Activated CD8-positive, alpha-beta T cell treated with anti-CD3 and anti-CD28 coated beads, Interleukin-2, amount 10 ng/mL, durations not matched to agents 7 days and 5 days (primary cell): ENCODE results near the gene GNG13. TPM values are rescaled to one million over a fixed set of nuclear protein-coding genes. Genes with fewer than 3 reads are reported as not detected.
"Not testable (repeated sequence)": the region's sequence is repeated elsewhere in the genome, so short reads cannot be mapped to it uniquely, and the experiment has no call there.

ENCODE experiments used
- ATAC-seq: fragments of 150-1000 bp; cut with Tn5 transposase; one replicate; pipeline ENCODE4 v1.10.0; 2021; ENCODE audit warnings: moderate library complexity
- CTCF ChIA-PET: fragments of 350-600 bp; sonication (Branson Sonifier 250); formaldehyde crosslinking; loops from one replicate; lab custom pipeline; 2021; ENCODE audit warnings: antibody characterized with exemption; lab: Charles Lee
- POLR2A ChIA-PET: fragments of 350-600 bp; sonication (Branson Sonifier 250); formaldehyde crosslinking; loops from one replicate; lab custom pipeline; 2021; ENCODE audit warnings: antibody characterized with exemption; lab: Charles Lee
- DNase-seq: peaks from one replicate; pipeline ENCODE4 v3.0.0-alpha.2; 2020
- H3K27ac Mint-ChIP-seq: one replicate; pipeline ENCODE4 v1.8.0; 2021; ENCODE audit warnings: mild to moderate bottlenecking, mixed read lengths
- H3K27me3 Mint-ChIP-seq: one replicate; pipeline ENCODE4 v1.8.0; 2021; ENCODE audit warnings: low read depth, mixed read lengths
- H3K36me3 Mint-ChIP-seq: one replicate; pipeline ENCODE4 v1.8.0; 2021; ENCODE audit warnings: low read depth, mixed read lengths
- H3K4me1 Mint-ChIP-seq: one replicate; pipeline ENCODE4 v1.8.0; 2021; ENCODE audit warnings: low read depth, mixed read lengths
- H3K4me3 Mint-ChIP-seq: one replicate; pipeline ENCODE4 v1.8.0; 2021; ENCODE audit warnings: mild to moderate bottlenecking, mixed read lengths
- H3K9me3 Mint-ChIP-seq: one replicate; pipeline ENCODE4 v1.8.0; 2022; ENCODE audit warnings: mixed read lengths; ENCODE audit not compliant: insufficient read depth
- total RNA-seq, 2 experiments: library from RNA; stranded (reverse); gene quantifications; one replicate each; pipeline ENCODE4 v1.2.3, GENCODE V29; 2021

The GNG13 gene
- total RNA-seq, 2 experiments from 2014 or later, result not detected

DNA sequence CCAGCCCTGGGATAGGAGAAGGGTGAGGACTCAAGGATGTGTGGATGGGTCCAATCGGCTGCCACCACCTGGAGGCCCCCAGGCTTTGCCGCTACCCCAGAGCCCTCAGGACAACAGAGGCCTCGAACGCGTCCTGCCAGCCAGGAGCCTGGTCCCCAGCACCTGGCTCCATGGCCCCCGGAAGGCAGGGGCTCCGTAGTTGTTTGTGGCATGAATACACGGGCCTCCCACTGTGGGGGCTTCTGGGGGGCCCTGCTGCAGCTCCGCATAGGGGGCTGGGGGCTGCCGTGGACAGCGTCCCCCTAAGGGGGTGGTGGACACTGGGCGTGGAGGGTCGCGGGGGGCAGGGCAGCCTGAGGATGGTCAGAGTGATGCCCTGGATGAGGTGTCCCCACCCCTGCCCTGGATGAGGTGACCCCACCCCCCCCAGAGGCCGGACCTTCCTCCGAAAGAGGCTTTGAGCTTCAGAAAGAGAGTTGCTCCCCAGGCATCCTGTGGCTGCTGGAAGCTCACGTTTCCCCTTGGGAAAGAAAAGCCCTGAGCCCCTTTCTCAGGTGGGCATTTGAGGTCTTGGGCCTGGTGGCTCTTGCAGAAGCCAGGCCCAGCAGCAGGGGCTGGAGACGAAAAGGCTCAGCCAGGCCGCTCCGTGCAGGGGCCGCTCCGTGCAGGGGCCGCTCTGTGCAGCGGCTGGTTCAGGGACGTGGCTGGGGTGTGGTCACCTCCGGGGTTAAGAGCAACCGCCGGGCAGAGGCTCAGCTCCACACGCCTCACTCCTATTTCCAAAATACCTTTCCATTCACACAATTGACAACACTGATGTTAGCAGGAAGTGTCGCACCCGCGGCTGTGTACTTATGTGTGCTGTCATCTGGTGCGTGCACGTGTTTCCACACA is 40.3 kb upstream of the GNG13 start:
- Mint-ChIP-seq H3K9me3 (peaks cover 5% of the 10 kb centered on the region), H3K4me3 (no peak overlapping the region), H3K4me1 (no peaks in the 10 kb centered on the region), H3K27ac (no peak overlapping the region), H3K27me3 (no peaks in the 10 kb centered on the region), H3K36me3 (no peaks in the 10 kb centered on the region)
- ChIA-PET POLR2A (no interaction called here), CTCF (no interaction called here)
- no peak for DNase-seq
- no peak for ATAC-seq

- ChIA-PET CTCF (no interaction called here), POLR2A (no interaction called here)
- DNase-seq (no peak), ATAC-seq (no peak)
- H3K36me3 Mint-ChIP-seq, result no peaks in the 10 kb centered on the region
- no peak overlapping the region for H3K27ac Mint-ChIP-seq
- H3K4me3 Mint-ChIP-seq, result no peak overlapping the region
- peaks cover 9% of the 10 kb centered on the region for H3K9me3 Mint-ChIP-seq
- no peaks in the 10 kb centered on the region for H3K27me3 Mint-ChIP-seq
- H3K4me1 Mint-ChIP-seq, result no peaks in the 10 kb centered on the region
These were observed 39.3 kb upstream of the GNG13 start for GRCh38 chr16:839643-840408.

DNA sequence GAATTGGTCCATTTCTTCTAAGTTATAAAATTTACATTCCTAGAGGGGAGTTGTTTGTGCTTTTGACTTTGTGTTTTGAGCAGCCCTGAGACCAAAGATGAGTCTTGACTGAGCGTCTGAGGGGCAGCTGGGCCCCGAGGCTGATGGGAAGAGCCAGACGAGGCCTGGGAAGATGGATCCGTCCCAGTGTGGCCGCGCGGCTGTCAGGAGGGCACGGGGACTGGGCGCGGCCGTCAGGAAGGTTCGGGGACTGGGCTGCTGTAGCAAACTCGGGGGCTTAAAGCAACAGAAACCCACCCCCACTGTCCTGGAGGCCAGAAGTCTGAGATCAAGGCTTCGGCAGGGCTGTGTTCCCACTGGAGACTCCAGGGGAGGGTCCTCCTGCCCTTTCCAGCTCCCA is 38.2 kb upstream of the GNG13 start:
- no peaks in the 10 kb centered on the region for H3K4me1 Mint-ChIP-seq
- CTCF ChIA-PET, result no interaction called here

DNA sequence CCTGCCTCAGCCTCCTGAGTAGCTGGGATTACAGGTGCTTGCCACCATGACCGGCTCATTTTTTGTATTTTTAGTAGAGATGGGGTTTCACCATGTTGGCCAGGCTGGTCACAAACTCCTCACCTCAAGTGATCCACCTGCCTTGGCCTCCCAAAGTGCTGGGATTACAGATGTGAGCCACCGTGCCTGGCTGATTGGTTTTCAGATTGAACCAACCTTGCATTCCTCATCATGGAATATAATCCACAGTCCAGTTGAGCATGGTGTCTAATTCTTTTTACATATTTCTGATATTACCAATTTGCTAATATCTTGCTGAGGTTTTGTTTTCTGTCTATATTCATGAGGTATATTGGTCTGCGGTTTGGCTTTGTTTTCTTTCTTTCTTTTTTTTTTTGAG is 36.3 kb upstream of the GNG13 start:
- DNase-seq, ATAC-seq, H3K9me3 Mint-ChIP-seq, H3K4me3 Mint-ChIP-seq, H3K36me3 Mint-ChIP-seq, H3K27ac Mint-ChIP-seq, H3K4me1 Mint-ChIP-seq, CTCF ChIA-PET, H3K27me3 Mint-ChIP-seq, POLR2A ChIA-PET: not testable (repeated sequence)

More for the DNA sequence above, 38.2 kb upstream of the GNG13 start:
- H3K9me3 Mint-ChIP-seq, result peaks cover 9% of the 10 kb centered on the region
- no peak overlapping the region for H3K4me3 Mint-ChIP-seq
- no peaks in the 10 kb centered on the region for H3K27me3 Mint-ChIP-seq
- POLR2A ChIA-PET, result no interaction called here
- ATAC-seq (no peak), DNase-seq (no peak)
- no peaks in the 10 kb centered on the region for H3K36me3 Mint-ChIP-seq
- no peak overlapping the region for H3K27ac Mint-ChIP-seq

DNA sequence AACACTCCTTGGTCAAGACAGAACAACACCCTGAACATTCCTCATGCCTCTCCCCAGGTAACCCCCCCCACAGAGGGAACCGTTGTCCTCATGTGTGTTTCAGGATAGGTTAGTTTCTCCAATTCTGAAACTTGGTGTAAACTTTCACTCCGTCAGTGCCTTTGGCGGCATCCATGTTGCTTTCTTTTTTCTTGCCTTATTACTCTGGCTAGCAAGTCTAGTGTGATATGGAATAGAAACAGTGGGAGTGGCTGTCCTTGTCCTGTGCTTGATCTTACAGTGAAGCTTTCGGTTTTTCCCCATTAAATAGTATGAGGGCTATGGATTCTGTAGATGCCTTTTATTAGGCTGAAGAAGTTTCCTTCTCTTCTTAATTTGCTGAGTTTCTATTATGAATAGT is 35.7 kb upstream of the GNG13 start:
- POLR2A ChIA-PET, result no interaction called here
- no peak overlapping the region for H3K27ac Mint-ChIP-seq
- no peaks in the 10 kb centered on the region for H3K4me1 Mint-ChIP-seq
- CTCF ChIA-PET, result no interaction called here
- no peak for ATAC-seq
- no peaks in the 10 kb centered on the region for H3K36me3 Mint-ChIP-seq
- H3K27me3 Mint-ChIP-seq, result no peaks in the 10 kb centered on the region
- H3K9me3 Mint-ChIP-seq, result peaks cover 9% of the 10 kb centered on the region
- H3K4me3 Mint-ChIP-seq, result no peak overlapping the region
- no peak for DNase-seq

GRCh38 chr16:835373-835772 is 34.8 kb upstream of the GNG13 start:
- no peaks in the 10 kb centered on the region for H3K27me3 Mint-ChIP-seq
- no peak for ATAC-seq
- POLR2A ChIA-PET, result no interaction called here
- no peak overlapping the region for H3K27ac Mint-ChIP-seq
- no peak for DNase-seq
- H3K9me3 Mint-ChIP-seq, result peaks cover 9% of the 10 kb centered on the region
- H3K4me3 Mint-ChIP-seq, result no peak overlapping the region
- H3K36me3 Mint-ChIP-seq, result no peaks in the 10 kb centered on the region
- H3K4me1 Mint-ChIP-seq, result no peaks in the 10 kb centered on the region
- CTCF ChIA-PET, result no interaction called here

- DNase-seq, result no peak
- no peaks in the 10 kb centered on the region for H3K36me3 Mint-ChIP-seq
- peaks cover 9% of the 10 kb centered on the region for H3K9me3 Mint-ChIP-seq
- no peak overlapping the region for H3K4me3 Mint-ChIP-seq
- ChIA-PET CTCF (no interaction called here), POLR2A (no interaction called here)
- no peaks in the 10 kb centered on the region for H3K4me1 Mint-ChIP-seq
- ATAC-seq, result no peak
- no peaks in the 10 kb centered on the region for H3K27me3 Mint-ChIP-seq
- no peak overlapping the region for H3K27ac Mint-ChIP-seq
These were observed 32.9 kb upstream of the GNG13 start for GRCh38 chr16:833411-833810.

GRCh38 chr16:832652-833336 is 32.3 kb upstream of the GNG13 start:
- Mint-ChIP-seq H3K36me3 (no peaks in the 10 kb centered on the region), H3K4me1 (no peaks in the 10 kb centered on the region), H3K27ac (no peak overlapping the region), H3K9me3 (peaks cover 9% of the 10 kb centered on the region), H3K4me3 (no peak overlapping the region), H3K27me3 (no peaks in the 10 kb centered on the region)
- DNase-seq (no peak), ATAC-seq (no peak)
- CTCF ChIA-PET, result no interaction called here
- POLR2A ChIA-PET, result no interaction called here

DNA sequence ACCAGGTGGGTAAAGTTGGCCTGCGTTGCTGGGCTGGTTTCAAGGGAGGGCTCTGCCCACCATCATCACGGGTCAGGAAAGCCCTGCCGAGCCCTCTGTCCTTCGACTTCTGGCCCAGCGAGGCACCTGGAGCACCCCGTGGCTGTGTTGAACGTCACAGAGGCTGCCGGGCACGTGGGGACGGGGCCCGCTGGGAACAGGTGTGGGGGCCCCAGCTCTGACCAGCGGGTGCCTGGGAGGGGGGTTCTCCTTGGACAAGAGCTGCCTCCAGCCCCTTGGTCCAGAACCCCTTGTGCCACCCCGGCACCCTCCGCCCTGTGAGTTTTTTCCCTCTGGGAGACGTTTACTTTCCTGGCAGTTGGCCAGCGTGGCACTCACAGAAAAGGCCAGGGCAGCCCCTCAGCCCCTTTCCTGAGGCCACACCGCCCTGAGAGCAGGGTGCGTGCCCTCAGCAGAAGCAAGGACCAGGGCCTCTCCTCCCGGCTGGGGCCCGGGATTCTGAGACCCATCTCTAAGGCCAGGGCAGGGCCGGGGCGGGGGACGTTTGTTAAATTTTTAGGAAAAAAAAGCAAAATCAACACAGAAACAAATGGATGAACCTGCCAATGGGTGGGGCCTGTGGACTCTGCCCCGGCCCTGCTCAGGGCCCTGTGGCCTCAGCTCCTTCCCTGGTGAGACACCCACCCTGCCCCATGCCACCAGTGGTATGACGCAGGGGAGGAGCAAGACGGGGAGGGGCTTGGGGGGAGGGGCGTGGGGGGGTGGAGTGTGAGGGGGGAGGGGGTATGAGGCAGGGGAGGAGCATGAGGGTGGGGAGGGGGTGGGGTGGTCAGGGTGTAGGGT is 31.3 kb upstream of the GNG13 start:
- H3K27ac Mint-ChIP-seq, result no peak overlapping the region
- ChIA-PET POLR2A (no interaction called here), CTCF (no interaction called here)
- H3K4me1 Mint-ChIP-seq, result no peaks in the 10 kb centered on the region
- H3K36me3 Mint-ChIP-seq, result no peaks in the 10 kb centered on the region
- H3K9me3 Mint-ChIP-seq, result peaks cover 9% of the 10 kb centered on the region
- no peaks in the 10 kb centered on the region for H3K27me3 Mint-ChIP-seq
- DNase-seq (no peak), ATAC-seq (no peak)
- H3K4me3 Mint-ChIP-seq, result no peak overlapping the region

DNA sequence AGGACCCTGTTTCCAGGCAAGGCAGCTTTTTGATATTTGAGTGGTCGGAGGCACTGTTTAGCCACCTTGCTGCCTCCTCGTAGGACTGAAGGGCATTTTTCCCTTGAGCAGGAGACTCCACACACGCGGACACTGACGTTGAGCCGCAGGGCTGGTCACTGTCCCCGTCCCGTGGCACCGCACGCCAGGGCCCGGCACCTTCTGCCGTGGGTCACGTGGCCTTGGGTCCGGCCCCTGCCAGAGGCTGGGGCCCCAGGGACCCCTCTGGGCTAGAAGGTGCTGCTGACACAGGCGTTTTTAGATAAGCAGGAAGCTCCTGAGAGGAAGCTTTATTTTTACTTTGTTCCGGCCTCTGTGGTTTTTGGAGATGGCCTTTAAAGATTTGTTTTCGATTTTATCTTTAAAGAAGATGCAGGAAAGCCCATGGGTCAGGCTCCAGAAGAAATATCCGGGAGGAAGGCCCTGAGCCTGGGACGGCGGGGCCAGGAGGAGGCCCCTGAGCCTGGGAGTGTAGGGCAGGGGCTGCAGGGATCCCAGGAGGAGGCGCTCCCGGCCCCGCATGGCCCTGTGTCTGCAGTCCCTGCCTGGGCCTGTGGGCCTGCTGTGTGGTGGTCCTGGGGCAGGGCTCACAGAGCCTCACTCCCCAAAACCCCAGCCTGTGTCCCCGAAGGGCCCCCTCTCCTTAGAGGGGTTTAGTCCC is 30.5 kb upstream of the GNG13 start:
- no peak overlapping the region for H3K4me3 Mint-ChIP-seq
- ChIA-PET POLR2A (no interaction called here), CTCF (no interaction called here)
- H3K4me1 Mint-ChIP-seq, result no peaks in the 10 kb centered on the region
- DNase-seq (no peak), ATAC-seq (no peak)
- H3K36me3 Mint-ChIP-seq, result no peaks in the 10 kb centered on the region
- H3K27me3 Mint-ChIP-seq, result no peaks in the 10 kb centered on the region
- no peak overlapping the region for H3K27ac Mint-ChIP-seq
- peaks cover 4% of the 10 kb centered on the region for H3K9me3 Mint-ChIP-seq
